ENCODE data around the gene MDGA2. TPM values are rescaled to one million over a fixed set of nuclear protein-coding genes. Genes with fewer than 3 reads are reported as not detected.

MDGA2 gene
- total RNA-seq, 1 donor = not detected

DNA sequence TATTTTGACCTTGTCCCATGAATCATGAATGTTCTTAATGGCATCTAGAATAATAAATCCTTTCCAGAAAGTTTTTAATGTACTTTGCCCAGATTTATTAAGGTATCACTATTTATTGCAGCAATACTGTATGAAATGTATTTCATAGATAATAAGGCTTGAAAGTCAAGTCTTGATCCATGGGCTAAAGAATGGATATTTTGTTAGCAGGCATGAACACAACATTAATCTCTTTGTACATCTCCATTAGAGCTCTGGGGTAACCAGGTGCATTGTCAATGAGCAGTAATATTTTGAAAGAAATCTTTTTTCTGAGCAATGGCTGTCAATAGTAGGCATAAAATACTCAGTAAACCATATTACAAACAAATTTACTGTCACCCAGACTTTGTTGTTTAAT lies 882.3 kb downstream of the MDGA2 start:
- H3K4me3 ChIP-seq (ENCODE audit: low read depth, low read length) = no peak overlapping the region
- TF ChIP-seq, protein P1, sequence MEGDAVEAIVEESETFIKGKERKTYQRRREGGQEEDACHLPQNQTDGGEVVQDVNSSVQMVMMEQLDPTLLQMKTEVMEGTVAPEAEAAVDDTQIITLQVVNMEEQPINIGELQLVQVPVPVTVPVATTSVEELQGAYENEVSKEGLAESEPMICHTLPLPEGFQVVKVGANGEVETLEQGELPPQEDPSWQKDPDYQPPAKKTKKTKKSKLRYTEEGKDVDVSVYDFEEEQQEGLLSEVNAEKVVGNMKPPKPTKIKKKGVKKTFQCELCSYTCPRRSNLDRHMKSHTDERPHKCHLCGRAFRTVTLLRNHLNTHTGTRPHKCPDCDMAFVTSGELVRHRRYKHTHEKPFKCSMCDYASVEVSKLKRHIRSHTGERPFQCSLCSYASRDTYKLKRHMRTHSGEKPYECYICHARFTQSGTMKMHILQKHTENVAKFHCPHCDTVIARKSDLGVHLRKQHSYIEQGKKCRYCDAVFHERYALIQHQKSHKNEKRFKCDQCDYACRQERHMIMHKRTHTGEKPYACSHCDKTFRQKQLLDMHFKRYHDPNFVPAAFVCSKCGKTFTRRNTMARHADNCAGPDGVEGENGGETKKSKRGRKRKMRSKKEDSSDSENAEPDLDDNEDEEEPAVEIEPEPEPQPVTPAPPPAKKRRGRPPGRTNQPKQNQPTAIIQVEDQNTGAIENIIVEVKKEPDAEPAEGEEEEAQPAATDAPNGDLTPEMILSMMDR (IDR thresholded peaks at IDR 0.05; ENCODE audit: insufficient read depth, low read depth, low read length) = no peak
- no peak for DNase-seq (ENCODE audit: low read depth)

Small RNA genes within 50 kb of the gene (small RNA-seq; reads per million reads assigned to genes)
- not detected for gene RF00402
